OCI-LY3 (cell line): ENCODE results near the gene NT5DC1.

Experiments
- EZH2phosphoT487 ChIP-seq: fragments of 200-600 bp; shearing (Covaris generic); IDR thresholded peaks from 2 replicates; pipeline ENCODE4 v1.6.1; 2018; ENCODE audit warnings: antibody characterized with exemption, mixed run types, low read depth
- TF ChIP-seq, protein P1 (sequence below): fragments of 200-600, 300-600 bp; sonication (generic); IDR thresholded peaks from 2 replicates; pipeline ENCODE4 v1.5.1; 2014; ENCODE audit warnings: antibody characterized with exemption, low read length, low read depth

GRCh38 chr6:116113386-116113785, 12.7 kb downstream of the NT5DC1 start:
- TF ChIP-seq, protein P1, sequence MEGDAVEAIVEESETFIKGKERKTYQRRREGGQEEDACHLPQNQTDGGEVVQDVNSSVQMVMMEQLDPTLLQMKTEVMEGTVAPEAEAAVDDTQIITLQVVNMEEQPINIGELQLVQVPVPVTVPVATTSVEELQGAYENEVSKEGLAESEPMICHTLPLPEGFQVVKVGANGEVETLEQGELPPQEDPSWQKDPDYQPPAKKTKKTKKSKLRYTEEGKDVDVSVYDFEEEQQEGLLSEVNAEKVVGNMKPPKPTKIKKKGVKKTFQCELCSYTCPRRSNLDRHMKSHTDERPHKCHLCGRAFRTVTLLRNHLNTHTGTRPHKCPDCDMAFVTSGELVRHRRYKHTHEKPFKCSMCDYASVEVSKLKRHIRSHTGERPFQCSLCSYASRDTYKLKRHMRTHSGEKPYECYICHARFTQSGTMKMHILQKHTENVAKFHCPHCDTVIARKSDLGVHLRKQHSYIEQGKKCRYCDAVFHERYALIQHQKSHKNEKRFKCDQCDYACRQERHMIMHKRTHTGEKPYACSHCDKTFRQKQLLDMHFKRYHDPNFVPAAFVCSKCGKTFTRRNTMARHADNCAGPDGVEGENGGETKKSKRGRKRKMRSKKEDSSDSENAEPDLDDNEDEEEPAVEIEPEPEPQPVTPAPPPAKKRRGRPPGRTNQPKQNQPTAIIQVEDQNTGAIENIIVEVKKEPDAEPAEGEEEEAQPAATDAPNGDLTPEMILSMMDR = no peak
- no peak for TF ChIP-seq EZH2phosphoT487
